Body of pancreas (tissue), 4 donors: ENCODE data around the gene TSHZ2. TPM values are rescaled to one million over a fixed set of nuclear protein-coding genes. Genes with fewer than 3 reads are reported as not detected.
"Not testable (repeated sequence)": the region's sequence is repeated elsewhere in the genome, so short reads cannot be mapped to it uniquely, and the experiment has no call there.

ENCODE experiments used
- ATAC-seq: fragments of 150-250 bp; one replicate; pipeline ENCODE4 v1.9.1; 2016
- DNase-seq, 4 donors: peaks; one replicate each; pipeline ENCODE4 v3.0.0-alpha.2; 2019
- H3K27ac ChIP-seq, 4 donors: fragments of 200-600 bp; sonication (generic); 1 replicate in 3 of 4; 2 replicates in 1 of 4; pipeline versions ENCODE4 v1.5.1 to v1.6.1; 2016 to 2019; ENCODE audit warnings: mild to moderate bottlenecking in 1 of 4, mixed read lengths in 1 of 4, moderate library complexity in 1 of 4
- H3K27me3 ChIP-seq, 2 donors: fragments of 200-600 bp; sonication (generic); one replicate each; pipeline ENCODE4 v1.6.0; 2016; ENCODE audit warnings: mild to moderate bottlenecking in 1 of 2
- H3K36me3 ChIP-seq, 2 donors: fragments of 200-600 bp; sonication (generic); replicated peaks in 1 of 2; 2 replicates each; pipeline ENCODE4 v1.5.1; 2016; ENCODE audit warnings: low read depth in 2 of 2; ENCODE audit not compliant: insufficient read depth in 1 of 2
- H3K4me1 ChIP-seq: fragments of 200-600 bp; sonication (generic); one replicate; pipeline ENCODE4 v1.6.0; 2016
- H3K4me3 ChIP-seq, 2 donors: fragments of 200-600 bp; sonication (generic); 1 replicate in 1 of 2; 2 replicates in 1 of 2; pipeline ENCODE4 v1.5.1; 2016 to 2019
- H3K9me3 ChIP-seq, 3 donors: fragments of 200-600 bp; sonication (generic); 1 replicate in 2 of 3; 2 replicates in 1 of 3; pipeline ENCODE4 v1.5.1; 2016
- CTCF ChIP-seq, 7 experiments: fragments of 450-650 bp in 4 of 7; fragments of 200-600 bp in 3 of 7; sonication (generic) in 3 of 7; IDR thresholded peaks; one replicate each; pipeline ENCODE4 v1.5.1; 2016 to 2019; ENCODE audit warnings: antibody characterized with exemption in 7 of 7
- POLR2A ChIP-seq, 3 donors: fragments of 450-650 bp; IDR thresholded peaks; one replicate each; pipeline ENCODE4 v1.6.1; 2016; ENCODE audit warnings: antibody characterized with exemption in 3 of 3, mild to moderate bottlenecking in 2 of 3
- WGBS, 2 donors: methylation state at CpG; one replicate each; pipeline ENCODE4 v1.1.5; 2017; 5-methylcytosine and 5-hydroxymethylcytosine counted together
- intact Hi-C: fragments of 100-400 bp; cut with DNase I; formaldehyde crosslinking; loops from one replicate; pipeline ENCODE4 v1.15.1; 2023
- total RNA-seq, 2 donors: library from RNA; depleted of rRNA; stranded (reverse); fragments of >200 nt; gene quantifications; one replicate each; pipeline ENCODE4 v1.1.0, GENCODE V29; 2016

The TSHZ2 gene
- total RNA-seq, 2 donors from 2014 or later = 6.0 to 9.6 TPM

DNA sequence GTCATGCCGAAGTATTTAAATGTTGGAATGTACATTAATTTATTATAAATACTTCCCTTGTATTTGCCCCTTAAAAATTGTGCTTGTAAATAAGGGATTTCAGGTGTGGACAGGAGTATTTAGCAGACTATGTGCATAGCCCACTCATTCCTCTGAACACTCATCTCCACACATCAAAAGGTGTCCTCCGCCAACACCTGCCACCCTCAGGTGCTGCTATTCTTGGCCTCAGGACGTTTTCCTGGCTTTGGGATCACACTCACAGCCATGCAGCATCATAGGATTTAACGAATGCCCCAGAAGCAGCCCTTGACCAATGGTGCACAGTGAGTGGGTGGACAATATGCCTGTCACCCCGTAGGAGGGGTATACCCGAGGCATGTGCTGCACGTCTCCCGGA lies 390.6 kb downstream of the TSHZ2 start:
- ATAC-seq (no peak), DNase-seq (no peak)
- intact Hi-C loops = no loop called here
- Histone ChIP-seq H3K4me1 (no peaks in the 10 kb centered on the region), H3K36me3 (no peaks in the 10 kb centered on the region), H3K4me3 (no peak overlapping the region), H3K9me3 (no peaks in the 10 kb centered on the region), H3K27me3 (no peaks in the 10 kb centered on the region), H3K27ac (no peak overlapping the region)
- WGBS, 2 donors = 75 to 77% methylated on average over 8 of the region's 8 CpGs
- no peak for TF ChIP-seq POLR2A (IDR thresholded peaks at IDR 0.05)
- TF ChIP-seq CTCF (IDR thresholded peaks at IDR 0.05) = no peak

DNA sequence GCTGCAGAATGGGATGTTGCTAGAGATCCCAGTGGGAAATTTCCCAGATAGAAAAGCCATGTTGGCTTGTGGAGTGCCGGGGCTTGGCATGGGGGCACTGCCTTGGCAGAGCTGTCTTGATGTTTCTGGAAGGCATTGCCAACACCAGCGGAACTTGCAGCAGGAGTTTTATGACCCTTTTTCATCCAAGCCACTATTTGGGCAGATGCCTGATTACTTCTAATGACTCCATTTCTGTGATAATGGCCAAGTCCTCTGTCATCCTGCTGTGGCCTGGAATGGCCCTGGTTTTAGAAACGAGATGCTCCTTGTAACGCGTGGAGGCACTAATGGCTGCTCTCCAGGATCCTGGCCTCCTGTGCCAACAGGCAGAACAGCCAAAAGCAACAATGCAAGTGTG lies 392.5 kb downstream of the TSHZ2 start:
- Histone ChIP-seq H3K27me3 (no peaks in the 10 kb centered on the region), H3K36me3 (no peaks in the 10 kb centered on the region), H3K9me3 (no peaks in the 10 kb centered on the region), H3K4me3 (no peak overlapping the region), H3K27ac (no peak overlapping the region), H3K4me1 (no peaks in the 10 kb centered on the region)
- ATAC-seq (no peak), DNase-seq (no peak)
- TF ChIP-seq POLR2A (IDR thresholded peaks at IDR 0.05) (no peak), CTCF (IDR thresholded peaks at IDR 0.05) (no peak)
- intact Hi-C loops = no loop called here
- WGBS, 2 donors = 78 to 87% methylated on average over 5 of the region's 5 CpGs

DNA sequence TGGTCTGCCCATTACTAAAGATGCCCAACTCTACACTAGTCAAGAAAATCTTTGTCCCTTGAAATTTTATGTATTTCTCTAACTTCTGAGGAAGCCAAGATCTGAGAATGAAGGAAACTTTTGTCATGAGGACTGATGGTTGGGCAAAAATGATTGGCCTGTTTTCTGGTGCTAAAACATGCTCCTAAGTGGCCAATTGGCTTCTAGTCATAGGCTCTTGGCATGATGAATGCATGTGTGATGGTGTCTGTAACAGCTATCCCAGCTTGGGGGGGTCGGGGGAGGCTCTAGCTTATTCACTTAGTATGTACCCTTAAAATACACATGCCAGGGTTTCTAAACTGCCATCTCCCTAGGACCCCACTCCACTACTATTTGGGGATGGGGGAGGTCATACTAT lies 392.9 kb downstream of the TSHZ2 start:
- Histone ChIP-seq H3K27me3 (no peaks in the 10 kb centered on the region), H3K9me3 (no peaks in the 10 kb centered on the region), H3K4me1 (no peaks in the 10 kb centered on the region), H3K36me3 (no peaks in the 10 kb centered on the region), H3K4me3 (no peak overlapping the region), H3K27ac (no peak overlapping the region)
- ATAC-seq (no peak), DNase-seq (no peak)
- WGBS, 2 donors = 36 to 47% methylated on average over 1 of the region's 1 CpG
- TF ChIP-seq POLR2A (IDR thresholded peaks at IDR 0.05) = no peak
- TF ChIP-seq CTCF (IDR thresholded peaks at IDR 0.05) = no peak
- intact Hi-C loops = no loop called here

DNA sequence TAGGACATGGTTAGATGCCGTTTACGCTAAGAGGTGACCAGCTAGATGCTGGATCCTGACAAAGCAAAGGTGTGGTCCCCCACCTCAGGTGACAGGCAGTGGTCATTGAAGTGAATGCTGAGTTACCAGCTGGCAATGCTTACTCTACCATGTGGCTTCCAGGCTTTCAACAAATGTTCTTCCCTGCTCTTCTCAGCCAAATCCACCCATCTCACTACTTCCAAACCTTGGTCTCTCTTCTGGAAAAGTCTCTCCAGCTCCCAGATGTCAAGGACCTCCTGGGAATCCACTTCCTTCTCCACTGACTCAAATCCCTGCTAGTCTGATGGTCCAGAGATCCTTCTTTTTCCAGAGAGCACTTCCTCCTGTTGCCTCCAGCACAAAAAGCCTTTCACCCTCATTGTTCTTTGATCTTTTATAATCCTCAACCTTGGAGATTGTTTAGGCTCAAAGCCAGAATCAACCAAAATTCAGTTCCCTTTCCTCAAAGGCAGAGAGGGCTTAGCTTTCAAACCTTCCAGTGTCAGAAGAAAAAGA lies 393.4 kb downstream of the TSHZ2 start:
- no peak for TF ChIP-seq POLR2A (IDR thresholded peaks at IDR 0.05)
- TF ChIP-seq CTCF (IDR thresholded peaks at IDR 0.05) = no peak
- no peak overlapping the region for H3K27ac ChIP-seq
- 88 to 100% methylated on average over 2 of the region's 2 CpGs for WGBS, 2 donors

DNA sequence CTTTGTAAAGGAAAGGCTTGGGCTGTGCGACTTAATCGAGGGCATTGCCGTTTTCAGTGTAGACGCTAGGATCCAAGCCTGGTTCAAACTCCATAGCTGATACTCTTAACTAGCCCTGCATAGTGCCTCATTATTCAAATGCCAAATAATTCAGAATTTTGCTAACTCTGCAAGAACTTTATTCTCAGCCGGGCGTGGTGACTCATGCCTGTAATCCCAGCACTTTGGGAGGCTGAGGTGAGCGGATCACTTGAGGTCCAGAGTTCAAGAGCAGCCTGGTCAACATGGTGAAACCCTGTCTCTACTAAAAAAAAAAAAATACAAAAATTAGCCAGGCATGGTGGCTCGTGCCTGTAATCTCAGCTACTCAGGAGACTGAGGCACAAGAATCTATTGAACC lies 394.8 kb downstream of the TSHZ2 start:
- H3K4me1 ChIP-seq, DNase-seq, H3K36me3 ChIP-seq, ATAC-seq, H3K27ac ChIP-seq, H3K27me3 ChIP-seq, H3K4me3 ChIP-seq, intact Hi-C loops, H3K9me3 ChIP-seq: not testable (repeated sequence)
- WGBS, 2 donors = 92 to 95% methylated on average over 8 of the region's 8 CpGs

More for the DNA sequence above, 393.4 kb downstream of the TSHZ2 start:
- Histone ChIP-seq H3K9me3 (no peaks in the 10 kb centered on the region), H3K4me1 (no peaks in the 10 kb centered on the region), H3K27me3 (no peaks in the 10 kb centered on the region), H3K4me3 (no peak overlapping the region), H3K36me3 (no peaks in the 10 kb centered on the region)
- ATAC-seq = no peak
- intact Hi-C loops = no loop called here
- no peak for DNase-seq
